MM.1S (cell line): Measurements from ENCODE around the gene VAV3.

Experiments
- DNase-seq: peaks from one replicate; pipeline ENCODE4 v3.0.0-alpha.2; 2015
- H2AFZ ChIP-seq: fragments of 300-600 bp; sonication (generic); 2 replicates; pipeline ENCODE4 v1.6.0; 2016; ENCODE audit warnings: antibody characterized with exemption, low read length
- H3F3A ChIP-seq: fragments of 300-600 bp; sonication (generic); 2 replicates; pipeline ENCODE4 v1.6.1; 2016; ENCODE audit warnings: mild to moderate bottlenecking, antibody characterized with exemption, low read length, moderate library complexity, mixed read lengths; ENCODE audit not compliant: insufficient read depth
- H3K27ac ChIP-seq: fragments of 300-600 bp; sonication (generic); 2 replicates; pipeline ENCODE4 v1.5.1; 2016; ENCODE audit warnings: mild to moderate bottlenecking, low read length
- H3K27me3 ChIP-seq: fragments of 300-600 bp; sonication (generic); replicated peaks from 2 replicates; pipeline ENCODE4 v1.6.0; 2016; ENCODE audit warnings: low read length; ENCODE audit not compliant: insufficient read depth
- H3K36me3 ChIP-seq: fragments of 300-600 bp; sonication (generic); replicated peaks from 2 replicates; pipeline ENCODE4 v1.6.1; 2016; ENCODE audit warnings: mild to moderate bottlenecking, low read length, mixed read lengths; ENCODE audit not compliant: insufficient read depth
- H3K4me1 ChIP-seq: fragments of 300-600 bp; sonication (generic); 2 replicates; pipeline ENCODE4 v1.6.1; 2016; ENCODE audit warnings: low read length, mixed read lengths
- H3K4me2 ChIP-seq: fragments of 300-600 bp; sonication (generic); 2 replicates; pipeline ENCODE4 v1.6.0; 2016; ENCODE audit warnings: low read depth, low read length
- H3K4me3 ChIP-seq: fragments of 300-600 bp; sonication (generic); 2 replicates; pipeline ENCODE4 v1.5.1; 2016; ENCODE audit warnings: low read length, mixed read lengths
- H3K79me2 ChIP-seq: fragments of 300-600 bp; sonication (generic); 2 replicates; pipeline ENCODE4 v1.6.1; 2016; ENCODE audit warnings: mixed run types, low read length, mixed read lengths
- H3K9ac ChIP-seq: fragments of 300-600 bp; sonication (generic); 2 replicates; pipeline ENCODE4 v1.6.1; 2016; ENCODE audit warnings: low read length, mixed read lengths
- H3K9me2 ChIP-seq: fragments of 300-600 bp; sonication (generic); replicated peaks from 2 replicates; pipeline ENCODE4 v1.6.1; 2016; ENCODE audit warnings: mild to moderate bottlenecking, low read length, mixed read lengths; ENCODE audit not compliant: insufficient read depth
- H3K9me3 ChIP-seq: fragments of 300-600 bp; sonication (generic); replicated peaks from 2 replicates; pipeline ENCODE4 v1.6.1; 2016; ENCODE audit warnings: mild to moderate bottlenecking, low read length, mixed read lengths; ENCODE audit not compliant: insufficient read depth
- H4K20me1 ChIP-seq: fragments of 300-600 bp; sonication (generic); 2 replicates; pipeline ENCODE4 v1.6.1; 2016; ENCODE audit warnings: mild to moderate bottlenecking, low read length, moderate library complexity, mixed read lengths; ENCODE audit not compliant: insufficient read depth
- CTCF ChIP-seq: fragments of 300-600 bp; sonication (generic); IDR thresholded peaks from 2 replicates; pipeline ENCODE4 v1.5.1; 2016; ENCODE audit warnings: antibody characterized with exemption, low read length, mixed read lengths
- EZH2 ChIP-seq: fragments of 300-600 bp; sonication (generic); optimal IDR thresholded peaks from 2 replicates; pipeline ENCODE3; 2017; ENCODE audit warnings: low read depth, mild to moderate bottlenecking, antibody characterized with exemption, low read length, mixed read lengths
- EZH2phosphoT487 ChIP-seq: fragments of 300-600 bp; sonication (generic); IDR thresholded peaks from 2 replicates; pipeline ENCODE4 v1.6.1; 2018; ENCODE audit warnings: antibody characterized with exemption, low read length

The VAV3 gene

GRCh38 chr1:107954126-107954525 is 10.9 kb downstream of the VAV3 start:
- Histone ChIP-seq H3K9ac (no peak overlapping the region), H3K27me3 (no peaks in the 10 kb centered on the region), H3K4me1 (peaks cover 16% of the 10 kb centered on the region; the same call in 1 of the 2 replicates), H3F3A (no peaks in the 10 kb centered on the region), H3K9me3 (no peaks in the 10 kb centered on the region), H3K36me3 (no peaks in the 10 kb centered on the region), H4K20me1 (no peaks in the 10 kb centered on the region), H3K4me3 (no peak overlapping the region), H2AFZ (no peak overlapping the region), H3K79me2 (no peaks in the 10 kb centered on the region), H3K4me2 (no peak overlapping the region), H3K9me2 (no peaks in the 10 kb centered on the region), H3K27ac (no peak overlapping the region)
- TF ChIP-seq EZH2phosphoT487 (no peak), EZH2 (no peak), CTCF (no peak)
- no peak for DNase-seq

GRCh38 chr1:107953556-107953955 is 11.4 kb downstream of the VAV3 start:
- no peaks in the 10 kb centered on the region for H3K27me3 ChIP-seq
- H4K20me1 ChIP-seq = no peaks in the 10 kb centered on the region
- H3K9me3 ChIP-seq = no peaks in the 10 kb centered on the region
- no peak for TF ChIP-seq CTCF
- no peak for TF ChIP-seq EZH2phosphoT487
- no peak for TF ChIP-seq EZH2
- no peak overlapping the region for H3K27ac ChIP-seq
- DNase-seq = no peak
- no peak overlapping the region for H3K4me2 ChIP-seq
- no peaks in the 10 kb centered on the region for H3K36me3 ChIP-seq
- H3F3A ChIP-seq = no peaks in the 10 kb centered on the region
- H2AFZ ChIP-seq = no peak overlapping the region
- H3K79me2 ChIP-seq = no peaks in the 10 kb centered on the region
- H3K4me3 ChIP-seq = no peak overlapping the region
- peaks cover 16% of the 10 kb centered on the region; the same call in 1 of the 2 replicates for H3K4me1 ChIP-seq
- H3K9me2 ChIP-seq = no peaks in the 10 kb centered on the region
- H3K9ac ChIP-seq = no peak overlapping the region

DNA sequence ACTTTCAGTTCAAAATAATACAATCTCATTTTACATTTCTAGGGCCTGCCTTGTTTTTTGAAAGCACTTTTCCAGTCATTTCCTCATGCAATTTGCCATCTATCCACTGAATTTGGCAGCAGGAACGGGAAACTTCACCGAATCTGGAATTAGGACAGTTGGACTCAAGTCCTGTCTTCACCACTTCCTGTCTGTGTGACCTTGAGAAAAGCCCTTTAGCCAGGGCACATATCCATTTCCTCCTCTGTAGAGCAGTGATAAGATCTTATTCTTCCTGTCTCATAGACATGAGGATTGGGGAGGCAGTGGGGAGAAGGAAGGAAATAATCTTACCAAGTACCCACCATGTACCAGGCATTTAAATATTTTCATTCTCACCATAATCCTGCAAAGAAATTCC is 12.0 kb downstream of the VAV3 start:
- H3K9me3 ChIP-seq = no peaks in the 10 kb centered on the region
- no peak for DNase-seq
- H3K4me3 ChIP-seq = no peak overlapping the region
- H3K4me2 ChIP-seq = no peak overlapping the region
- H4K20me1 ChIP-seq = no peaks in the 10 kb centered on the region
- H3K9ac ChIP-seq = no peak overlapping the region
- no peak overlapping the region for H3K27ac ChIP-seq
- no peak for TF ChIP-seq EZH2
- H2AFZ ChIP-seq = no peak overlapping the region
- H3K36me3 ChIP-seq = no peaks in the 10 kb centered on the region
- no peaks in the 10 kb centered on the region for H3K9me2 ChIP-seq
- no peaks in the 10 kb centered on the region for H3K27me3 ChIP-seq
- peaks cover 16% of the 10 kb centered on the region; the same call in 1 of the 2 replicates for H3K4me1 ChIP-seq
- no peaks in the 10 kb centered on the region for H3K79me2 ChIP-seq
- H3F3A ChIP-seq = no peaks in the 10 kb centered on the region

DNA sequence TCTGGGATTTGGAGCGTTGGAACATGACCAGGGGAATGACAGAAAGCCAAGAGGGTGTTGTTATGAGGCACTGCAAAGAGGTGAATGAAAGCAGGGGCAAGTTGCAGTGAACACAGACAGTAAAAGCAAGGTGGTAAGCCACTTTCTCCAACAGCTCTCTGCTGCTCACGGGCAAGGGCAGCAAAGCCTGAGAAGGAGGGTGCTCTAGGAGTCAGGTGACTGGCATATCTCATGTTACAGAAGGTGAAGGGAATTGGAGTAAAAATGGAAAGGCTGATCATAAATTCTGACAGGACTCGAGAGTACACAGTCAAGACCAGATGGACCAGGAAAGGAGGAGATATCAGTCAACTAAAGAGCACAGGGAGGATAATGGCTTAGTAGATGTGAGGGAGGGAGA is 14.5 kb downstream of the VAV3 start:
- 0 out of 2 replicates have a peak overlapping the region, but pooled peaks have one; percentile 45 for H3K4me2 ChIP-seq

More for the DNA sequence above, 14.5 kb downstream of the VAV3 start:
- H3K27me3 ChIP-seq = no peaks in the 10 kb centered on the region
- no peaks in the 10 kb centered on the region for H3F3A ChIP-seq
- H3K36me3 ChIP-seq = no peaks in the 10 kb centered on the region
- H3K9ac ChIP-seq = no peak overlapping the region
- no peaks in the 10 kb centered on the region for H3K9me2 ChIP-seq
- no peak overlapping the region for H3K27ac ChIP-seq
- no peak for TF ChIP-seq CTCF
- TF ChIP-seq EZH2 = no peak
- no peak for TF ChIP-seq EZH2phosphoT487
- H3K4me3 ChIP-seq = no peak overlapping the region
- no peak for DNase-seq
- no peak overlapping the region for H2AFZ ChIP-seq
- H3K9me3 ChIP-seq = no peaks in the 10 kb centered on the region
- H3K79me2 ChIP-seq = no peaks in the 10 kb centered on the region
- no peaks in the 10 kb centered on the region for H4K20me1 ChIP-seq
- peaks cover 16% of the 10 kb centered on the region; the same call in 1 of the 2 replicates for H3K4me1 ChIP-seq
